NB4 (cell line): ENCODE data around the gene PPARA.

Source experiments
- CTCF ChIP-seq: IDR thresholded peaks from one replicate; pipeline ENCODE4 v1.5.1; 2012; ENCODE audit warnings: low read depth, low read length
- POLR2A ChIP-seq: IDR thresholded peaks from 2 replicates; pipeline ENCODE4 v1.6.1; 2011; ENCODE audit warnings: mild to moderate bottlenecking; ENCODE audit not compliant: insufficient read length; ENCODE audit errors: extremely low read depth

GRCh38 chr22:46169628-46170027 is 19.3 kb downstream of the PPARA start:
- no peak for TF ChIP-seq CTCF
- no peak for TF ChIP-seq POLR2A
